Caco-2 (cell line): Measurements from ENCODE around the gene IL1B. TPM values are rescaled to one million over a fixed set of nuclear protein-coding genes. Genes with fewer than 3 reads are reported as not detected.
"Not testable (repeated sequence)": the region's sequence is repeated elsewhere in the genome, so short reads cannot be mapped to it uniquely, and the experiment has no call there.

ENCODE experiments used
- BruUV-seq: library from RNA; stranded (reverse); fragments of 400-500 nt; replicated peaks from 2 replicates; lab custom pipeline; 2021; lab: Mats Ljungman, UMichigan
- CTCF ChIA-PET: fragments of 300-600 bp; sonication (Branson Sonifier 250); formaldehyde crosslinking; loops from one replicate; lab custom pipeline; 2022; ENCODE audit warnings: antibody characterized with exemption; lab: Charles Lee
- POLR2A ChIA-PET: fragments of 300-600 bp; sonication (Branson Sonifier 250); formaldehyde crosslinking; loops from one replicate; lab custom pipeline; 2022; ENCODE audit warnings: antibody characterized with exemption; lab: Charles Lee
- DNase-seq, 2 experiments: peaks; one replicate each; pipeline versions ENCODE4 v3.0.0 to v3.0.0-alpha.2; 2020 to 2022
- H3K27me3 ChIP-seq: replicated peaks from 2 replicates; pipeline ENCODE4 v1.6.0; 2011; ENCODE audit warnings: low read length; ENCODE audit not compliant: control insufficient read depth, insufficient read depth
- H3K36me3 ChIP-seq: 2 replicates; pipeline ENCODE4 v1.5.1; 2011; ENCODE audit warnings: low read length; ENCODE audit not compliant: control insufficient read depth, insufficient read depth
- H3K4me1 ChIP-seq: fragments of 250-450 bp; sonication (Bioruptor Pico); 2 replicates; pipeline ENCODE4 v1.5.1; 2020; ENCODE audit warnings: mild to moderate bottlenecking
- H3K4me3 ChIP-seq: 2 replicates; pipeline ENCODE4 v1.5.1; 2011; ENCODE audit warnings: low read depth, mild to moderate bottlenecking, control low read depth, low read length
- H3K9me3 ChIP-seq: fragments of 250-450 bp; sonication (Bioruptor Pico); 2 replicates; pipeline ENCODE4 v1.5.1; 2020; ENCODE audit warnings: mild to moderate bottlenecking, moderate library complexity
- H3K27ac Mint-ChIP-seq: one replicate; pipeline ENCODE4 v1.8.0; 2022; ENCODE audit warnings: mixed read lengths; ENCODE audit not compliant: unreplicated experiment
- H3K27me3 Mint-ChIP-seq: one replicate; pipeline ENCODE4 v1.8.0; 2022; ENCODE audit warnings: mixed read lengths; ENCODE audit not compliant: insufficient read depth, unreplicated experiment
- H3K36me3 Mint-ChIP-seq: one replicate; pipeline ENCODE4 v1.8.0; 2022; ENCODE audit warnings: mild to moderate bottlenecking, mixed read lengths; ENCODE audit not compliant: insufficient read depth, unreplicated experiment
- H3K4me1 Mint-ChIP-seq: one replicate; pipeline ENCODE4 v1.8.0; 2022; ENCODE audit warnings: low read depth, mixed read lengths; ENCODE audit not compliant: unreplicated experiment
- H3K4me3 Mint-ChIP-seq: one replicate; pipeline ENCODE4 v1.8.0; 2022; ENCODE audit warnings: mild to moderate bottlenecking, moderate library complexity, mixed read lengths; ENCODE audit not compliant: unreplicated experiment
- H3K9me3 Mint-ChIP-seq: one replicate; pipeline ENCODE4 v1.8.0; 2022; ENCODE audit warnings: mixed read lengths; ENCODE audit not compliant: unreplicated experiment
- CTCF ChIP-seq, 2 experiments: fragments of 200-600 bp in 1 of 2; IDR thresholded peaks; 1 replicate in 1 of 2; 2 replicates in 1 of 2; pipeline versions ENCODE4 v1.5.1 to v1.8.0; 2011 to 2022; ENCODE audit warnings: antibody characterized with exemption in 1 of 2, control low read depth in 1 of 2, inconsistent platforms in 1 of 2, low read depth in 1 of 2, low read length in 1 of 2, mild to moderate bottlenecking in 1 of 2, moderate library complexity in 1 of 2; ENCODE audit not compliant: insufficient read depth in 1 of 2, severe bottlenecking in 1 of 2, unreplicated experiment in 1 of 2
- intact Hi-C: fragments of 100-400 bp; cut with micrococcal nuclease; formaldehyde crosslinking; loops from one replicate; pipeline ENCODE4 v1.10.0; 2022; ENCODE audit not compliant: unreplicated experiment
- total RNA-seq: library from RNA; stranded (reverse); gene quantifications from 2 replicates; pipeline ENCODE4 v1.2.3, GENCODE V29; 2022

Gene IL1B
- total RNA-seq, 1 experiment from 2014 or later, result 0.18 TPM

- intact Hi-C loops, result no loop called here
- DNase-seq, result no peak
- POLR2A ChIA-PET, result no interaction called here
Measured at GRCh38 chr2:112834396-112835037, 2.1 kb downstream of the IL1B start.

GRCh38 chr2:112833976-112834375, 2.6 kb downstream of the IL1B start:
- Mint-ChIP-seq H3K36me3 (no peaks in the 10 kb centered on the region), H3K4me3 (no peak overlapping the region), H3K27me3 (no peaks in the 10 kb centered on the region), H3K27ac (no peak overlapping the region), H3K9me3 (no peaks in the 10 kb centered on the region), H3K4me1 (peaks cover 6% of the 10 kb centered on the region)
- no peak overlapping the region for H3K4me3 ChIP-seq
- no peaks in the 10 kb centered on the region for H3K9me3 ChIP-seq
- no peak for TF ChIP-seq CTCF (IDR thresholded peaks at IDR 0.05; ENCODE audit: insufficient read depth in 1 of 2, low read depth in 1 of 2, low read length in 1 of 2, severe bottlenecking in 1 of 2, unreplicated experiment in 1 of 2)
- CTCF ChIA-PET, result no interaction called here
- intact Hi-C loops, result no loop called here
- BruUV-seq, result no TSS peak
- no peaks in the 10 kb centered on the region for H3K36me3 ChIP-seq
- no peaks in the 10 kb centered on the region for H3K27me3 ChIP-seq
- H3K4me1 ChIP-seq, result 0 out of 2 replicates have a peak, but pooled peaks cover 2% of the 10 kb centered on the region
- no peak for DNase-seq
- POLR2A ChIA-PET, result no interaction called here

More at GRCh38 chr2:112834396-112835037, 2.1 kb downstream of the IL1B start:
- Histone ChIP-seq H3K9me3 (no peaks in the 10 kb centered on the region), H3K36me3 (no peaks in the 10 kb centered on the region), H3K4me1 (0 out of 2 replicates have a peak, but pooled peaks cover 2% of the 10 kb centered on the region), H3K27me3 (no peaks in the 10 kb centered on the region), H3K4me3 (no peak overlapping the region)
- BruUV-seq, result no TSS peak
- Mint-ChIP-seq H3K27ac (no peak overlapping the region), H3K4me1 (peaks cover 6% of the 10 kb centered on the region), H3K27me3 (no peaks in the 10 kb centered on the region), H3K4me3 (no peak overlapping the region), H3K36me3 (no peaks in the 10 kb centered on the region), H3K9me3 (no peaks in the 10 kb centered on the region)
- TF ChIP-seq CTCF (IDR thresholded peaks at IDR 0.05; ENCODE audit: insufficient read depth in 1 of 2, low read depth in 1 of 2, low read length in 1 of 2, severe bottlenecking in 1 of 2, unreplicated experiment in 1 of 2), result no peak
- CTCF ChIA-PET, result no interaction called here

- H3K4me3 Mint-ChIP-seq, DNase-seq, H3K36me3 Mint-ChIP-seq, H3K9me3 ChIP-seq, H3K4me3 ChIP-seq, H3K36me3 ChIP-seq, H3K27me3 ChIP-seq, H3K27me3 Mint-ChIP-seq, POLR2A ChIA-PET, H3K4me1 ChIP-seq, H3K27ac Mint-ChIP-seq, intact Hi-C loops, H3K9me3 Mint-ChIP-seq, BruUV-seq, H3K4me1 Mint-ChIP-seq, CTCF ChIA-PET: not testable (repeated sequence)
Measured at GRCh38 chr2:112833639-112833931, 3.0 kb downstream of the IL1B start.
